HFFc6 (cell line): ENCODE results near the gene CAPNS2. TPM values are rescaled to one million over a fixed set of nuclear protein-coding genes. Genes with fewer than 3 reads are reported as not detected.
"Not testable (repeated sequence)": the region's sequence is repeated elsewhere in the genome, so short reads cannot be mapped to it uniquely, and the experiment has no call there.

Source experiments
- DNase-seq: peaks from one replicate; pipeline ENCODE4 v3.0.0-alpha.2; 2018
- H3K27ac Mint-ChIP-seq: 2 replicates; pipeline ENCODE4 v1.8.0; 2020; ENCODE audit warnings: mild to moderate bottlenecking, mixed read lengths
- H3K27me3 Mint-ChIP-seq: 2 replicates; pipeline ENCODE4 v1.8.0; 2021; ENCODE audit warnings: mild to moderate bottlenecking, moderate library complexity, mixed read lengths; ENCODE audit not compliant: insufficient read depth
- H3K36me3 Mint-ChIP-seq: 2 replicates; pipeline ENCODE4 v1.8.0; 2021; ENCODE audit warnings: low read depth, mixed read lengths
- H3K4me1 Mint-ChIP-seq: 2 replicates; pipeline ENCODE4 v1.8.0; 2020; ENCODE audit warnings: low read depth, mixed read lengths
- H3K4me3 Mint-ChIP-seq: 2 replicates; pipeline ENCODE4 v1.8.0; 2020; ENCODE audit warnings: mild to moderate bottlenecking, moderate library complexity, mixed read lengths
- H3K9me3 Mint-ChIP-seq: 2 replicates; pipeline ENCODE4 v1.8.0; 2020; ENCODE audit warnings: mild to moderate bottlenecking, mixed read lengths
- CTCF ChIP-seq: fragments of 200-600 bp; sonication (generic); IDR thresholded peaks from 2 replicates; pipeline ENCODE4 v1.5.0; 2021; ENCODE audit warnings: antibody characterized with exemption, mild to moderate bottlenecking
- total RNA-seq, 6 experiments: library from RNA; stranded (reverse); fragmentation: NEBNext Ultra II Directional; extraction: Animal tissue kit (Norgen Biotek cat#: 25700); gene quantifications; 2 replicates in 1 of 6; 3 replicates in 5 of 6; pipeline ENCODE4 v1.2.3, GENCODE V29; 2021

The CAPNS2 gene
- total RNA-seq, 6 experiments from 2014 or later = 0.19 to 0.38 (median 0.25) TPM; not detected in 3

GRCh38 chr16:55605754-55606336, 39.4 kb downstream of the CAPNS2 start:
- no peak for TF ChIP-seq CTCF
- no peaks in the 10 kb centered on the region for H3K9me3 Mint-ChIP-seq
- H3K4me1 Mint-ChIP-seq = no peaks in the 10 kb centered on the region
- H3K27me3 Mint-ChIP-seq = peaks cover 11% of the 10 kb centered on the region
- no peak overlapping the region for H3K4me3 Mint-ChIP-seq
- no peak overlapping the region for H3K27ac Mint-ChIP-seq
- H3K36me3 Mint-ChIP-seq = no peaks in the 10 kb centered on the region
- DNase-seq = no peak

- no peaks in the 10 kb centered on the region for H3K4me1 Mint-ChIP-seq
- H3K27ac Mint-ChIP-seq = no peak overlapping the region
- DNase-seq = no peak
- H3K36me3 Mint-ChIP-seq = no peaks in the 10 kb centered on the region
- H3K27me3 Mint-ChIP-seq = peaks cover 8% of the 10 kb centered on the region
- no peaks in the 10 kb centered on the region for H3K9me3 Mint-ChIP-seq
- no peak overlapping the region for H3K4me3 Mint-ChIP-seq
- TF ChIP-seq CTCF = no peak
Measured at GRCh38 chr16:55613613-55614335, 47.3 kb downstream of the CAPNS2 start.

DNA sequence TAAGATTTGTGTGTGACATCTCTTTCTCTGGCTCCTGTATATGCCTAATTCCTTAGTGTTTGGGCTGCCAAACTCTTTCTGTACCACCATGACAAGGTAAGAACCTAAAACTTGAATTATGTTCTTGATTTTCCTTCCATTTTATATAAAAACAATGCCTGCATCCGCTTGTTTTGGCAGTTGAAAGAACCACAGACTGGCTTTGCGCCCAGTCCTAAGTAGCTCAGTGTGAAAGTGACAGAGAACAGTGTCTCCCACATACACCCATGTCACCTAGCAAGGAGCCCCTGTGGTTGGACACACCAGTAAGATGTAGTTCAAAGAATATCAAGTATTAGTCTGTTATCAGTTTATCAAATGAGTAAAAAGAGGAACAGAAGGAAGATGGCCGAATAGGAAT, 48.6 kb downstream of the CAPNS2 start:
- Mint-ChIP-seq H3K27me3 (peaks cover 8% of the 10 kb centered on the region), H3K9me3 (no peaks in the 10 kb centered on the region), H3K4me1 (no peaks in the 10 kb centered on the region), H3K4me3 (no peak overlapping the region), H3K27ac (no peak overlapping the region), H3K36me3 (no peaks in the 10 kb centered on the region)
- no peak for DNase-seq
- no peak for TF ChIP-seq CTCF

- H3K27me3 Mint-ChIP-seq, H3K27ac Mint-ChIP-seq, H3K4me3 Mint-ChIP-seq, H3K9me3 Mint-ChIP-seq, H3K36me3 Mint-ChIP-seq, DNase-seq, H3K4me1 Mint-ChIP-seq: not testable (repeated sequence)
Measured at GRCh38 chr16:55615670-55616069, 49.2 kb downstream of the CAPNS2 start.

Other genes with a start within 250 kb of the CAPNS2 start
- gene IRX6, start 242.5 kb upstream of the CAPNS2 start, total RNA-seq = not detected
- 100 to 1,000 TPM; 446 to 563 (median 511) TPM for gene MMP2, start 87.5 kb upstream of the CAPNS2 start, total RNA-seq
- 10 to 100 TPM; 22.3 to 36.1 (median 27.5) TPM for gene LPCAT2, start 57.6 kb upstream of the CAPNS2 start, total RNA-seq
- gene SLC6A2, start 89.3 kb downstream of the CAPNS2 start, total RNA-seq = not detected